NCI-H226 (cell line): ENCODE measurements around the gene SLC7A8.

Source experiments
- DNase-seq: peaks from one replicate; pipeline ENCODE4 v3.0.0-alpha.2; 2015

SLC7A8 gene

DNA sequence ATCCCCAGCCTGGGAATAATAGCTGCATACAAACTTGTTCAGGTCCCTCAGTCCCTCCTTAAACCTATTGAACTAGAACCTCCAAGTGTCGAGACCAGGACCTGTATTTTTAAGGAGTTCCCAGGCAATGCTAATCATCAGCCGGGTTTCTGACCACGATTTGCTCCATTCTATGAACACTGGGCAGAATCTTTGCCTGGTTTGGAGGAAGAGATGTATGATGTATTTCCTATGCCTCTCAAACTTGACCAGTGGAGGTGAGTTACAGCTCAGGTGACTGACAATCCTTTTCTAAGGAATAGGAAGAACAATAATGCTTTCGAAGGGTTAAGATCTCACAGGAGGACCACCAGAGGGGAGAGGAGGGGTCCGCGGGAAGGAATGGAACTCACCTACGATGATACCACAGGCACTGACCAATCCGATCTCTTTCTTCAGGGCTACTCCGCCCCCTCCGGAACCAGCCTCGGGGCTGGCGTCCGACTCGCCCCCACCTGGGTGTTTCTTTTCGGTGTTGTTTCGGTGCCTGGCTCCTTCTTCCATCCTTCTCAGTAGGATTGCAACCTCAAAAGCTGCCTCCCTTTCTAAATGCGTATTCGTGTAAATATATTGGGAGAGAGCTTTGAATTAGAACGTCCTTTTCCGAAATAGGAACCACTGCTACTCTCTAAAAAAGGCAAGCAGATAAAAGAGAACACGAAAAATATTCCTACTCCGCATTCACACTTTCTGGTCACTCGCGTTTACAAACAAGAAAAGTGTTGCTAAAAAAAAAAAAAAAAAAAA lies 895 bp downstream of the SLC7A8 start:
- DNase-seq, result no peak

DNA sequence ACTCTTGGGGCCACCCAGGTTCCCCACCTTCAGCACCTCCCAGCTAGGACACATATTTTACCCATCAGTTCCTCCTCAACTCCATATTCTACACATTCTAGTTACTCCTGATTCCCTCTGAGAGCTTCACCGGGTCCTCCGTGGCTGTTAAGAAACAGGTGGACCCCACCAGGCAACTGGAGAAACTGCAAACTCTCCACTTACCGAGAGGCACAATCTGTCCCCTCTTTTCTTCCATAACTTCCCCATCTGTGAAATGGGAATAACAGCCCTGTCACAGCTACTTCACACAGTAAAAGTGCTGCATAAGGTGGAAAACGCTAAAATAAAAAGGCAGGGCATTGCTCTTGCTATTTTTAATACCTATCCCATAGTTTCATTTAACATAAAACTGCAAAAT lies 1.5 kb downstream of the SLC7A8 start:
- DNase-seq, result no peak

DNA sequence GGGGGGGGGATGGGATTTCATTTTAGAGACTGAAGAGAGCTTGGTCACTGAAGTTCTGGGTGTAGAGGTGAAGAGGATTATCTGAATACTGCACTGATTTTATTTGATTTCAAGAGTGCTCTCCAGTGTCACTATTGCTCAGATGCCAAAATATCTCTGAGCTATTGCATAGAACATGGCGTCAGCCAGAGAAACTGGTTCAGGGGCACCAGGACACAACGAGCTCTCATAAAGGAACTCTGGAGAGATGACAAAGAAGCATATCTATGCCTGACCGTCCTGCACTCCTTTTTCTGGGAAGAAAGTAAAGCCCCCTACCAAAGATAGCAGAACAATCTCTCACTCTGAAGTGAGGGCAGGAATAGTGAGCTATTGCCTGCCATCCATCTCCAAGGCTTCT lies 2.0 kb downstream of the SLC7A8 start:
- no peak for DNase-seq

DNA sequence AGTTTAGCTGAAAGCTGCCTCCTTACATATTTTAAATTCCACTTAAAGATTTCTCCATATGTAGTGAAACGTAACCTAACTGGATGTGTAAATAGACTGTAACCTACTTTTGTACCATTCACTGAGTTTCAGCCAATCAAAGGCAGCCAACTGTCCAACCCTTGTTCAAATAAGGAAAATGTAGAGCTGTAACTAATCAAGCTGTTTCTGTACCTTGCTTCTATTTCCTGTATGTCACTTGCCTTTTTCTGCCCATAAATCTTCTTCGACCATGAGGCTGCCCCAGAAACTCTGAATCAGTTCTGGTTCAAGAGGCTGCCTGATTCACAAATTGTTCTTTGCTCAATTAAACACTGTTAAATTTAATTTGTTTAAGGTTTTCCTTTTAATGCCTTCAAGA lies 6.3 kb downstream of the SLC7A8 start:
- no peak for DNase-seq

DNA sequence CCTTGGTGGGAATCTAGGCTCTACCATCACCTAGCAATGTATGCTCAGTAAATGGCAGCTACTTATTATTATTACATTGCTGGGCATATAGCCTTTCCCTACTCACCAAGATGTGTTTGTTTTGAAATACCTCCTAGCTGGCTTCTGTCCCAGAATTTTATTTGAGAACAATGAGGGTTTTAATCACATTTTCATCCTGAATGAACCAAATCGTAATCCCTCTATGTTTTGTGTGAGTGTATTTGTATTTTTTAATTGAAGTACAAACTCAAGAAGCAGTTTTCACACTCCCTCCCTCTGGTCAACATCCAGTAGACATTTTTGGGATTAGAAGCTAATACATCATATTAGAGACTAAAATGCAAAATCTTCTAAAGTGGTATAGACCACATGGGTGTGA lies 7.6 kb downstream of the SLC7A8 start:
- DNase-seq, result no peak

DNA sequence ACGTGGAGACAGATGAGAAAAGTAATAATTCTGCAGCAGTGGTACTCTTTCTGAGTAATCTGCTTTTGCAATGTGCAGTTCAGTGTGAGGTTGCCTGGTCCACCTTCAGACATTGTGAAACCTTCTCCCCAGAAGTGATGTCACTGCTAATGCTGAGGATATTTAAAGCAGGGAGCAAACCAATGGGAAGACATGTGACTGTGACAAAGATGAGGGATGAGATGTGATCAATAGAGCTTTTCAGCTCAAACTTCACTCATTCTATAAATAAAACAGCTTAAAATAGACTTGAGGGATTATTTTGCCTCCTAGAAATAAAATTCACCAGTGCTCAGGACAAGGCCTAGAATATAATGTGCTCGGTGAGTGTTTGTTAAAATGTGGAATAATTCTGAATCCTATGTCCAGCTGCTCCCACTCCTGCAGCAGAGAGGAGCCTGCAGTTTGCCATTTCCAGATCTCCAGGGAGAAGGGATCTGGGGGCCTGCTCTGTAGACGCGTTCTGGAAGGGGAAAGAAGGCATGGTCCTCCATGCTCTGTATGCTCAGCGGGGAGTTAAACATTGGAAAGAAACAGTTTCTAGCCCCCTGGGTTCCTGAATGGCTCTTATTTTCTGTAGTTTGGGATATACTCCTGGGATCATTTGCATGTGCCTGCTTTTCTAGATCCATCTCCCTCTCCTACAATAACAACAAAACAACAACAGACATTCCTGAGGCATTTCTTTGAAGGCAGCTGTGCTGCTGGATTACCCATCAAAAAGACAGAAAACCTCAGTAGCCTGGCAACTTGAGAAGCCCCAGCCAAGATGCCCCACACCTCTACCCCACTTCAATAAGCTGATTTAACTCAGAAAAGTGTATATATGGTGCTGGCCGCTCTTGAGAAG lies 8.9 kb downstream of the SLC7A8 start:
- peak; percentile 42 for DNase-seq

DNA sequence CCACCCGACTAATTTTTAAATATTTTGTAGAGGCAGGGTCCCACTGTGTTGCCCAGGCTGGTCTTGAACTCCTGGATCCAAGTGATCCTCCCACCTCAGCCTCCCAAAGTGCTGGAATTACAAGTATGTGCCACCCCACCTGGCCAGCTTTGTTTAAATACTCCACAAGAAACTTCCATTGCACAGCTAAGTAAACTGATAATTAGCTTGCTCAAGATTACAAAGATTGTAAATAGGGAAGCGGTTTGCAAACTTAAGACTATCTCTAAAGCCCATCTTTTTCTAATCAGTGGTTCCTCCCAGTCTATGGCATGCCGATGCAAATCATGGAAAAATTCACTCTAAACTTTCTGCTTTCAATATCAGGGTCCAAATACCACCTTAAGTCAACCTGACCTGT lies 9.7 kb downstream of the SLC7A8 start:
- DNase-seq, result no peak

DNA sequence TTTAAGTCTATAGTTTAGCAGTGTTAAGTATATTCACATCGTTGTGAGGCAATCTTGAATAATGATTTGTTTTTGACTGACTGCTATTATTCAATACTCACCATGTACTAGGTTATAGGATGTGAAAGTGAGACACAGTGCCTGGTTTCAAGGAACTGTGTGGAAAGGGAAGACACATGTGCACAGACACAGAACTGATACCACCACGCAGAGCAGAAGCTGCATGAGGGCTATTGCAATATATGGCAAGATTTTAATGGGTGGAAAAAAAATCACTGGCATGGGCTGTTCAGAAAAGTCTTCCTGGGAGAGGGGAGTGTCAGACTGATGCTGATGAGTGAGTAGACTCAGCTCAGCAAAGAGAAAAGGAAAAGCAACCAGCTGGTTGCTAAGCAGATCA lies 10.4 kb downstream of the SLC7A8 start:
- DNase-seq, result no peak

DNA sequence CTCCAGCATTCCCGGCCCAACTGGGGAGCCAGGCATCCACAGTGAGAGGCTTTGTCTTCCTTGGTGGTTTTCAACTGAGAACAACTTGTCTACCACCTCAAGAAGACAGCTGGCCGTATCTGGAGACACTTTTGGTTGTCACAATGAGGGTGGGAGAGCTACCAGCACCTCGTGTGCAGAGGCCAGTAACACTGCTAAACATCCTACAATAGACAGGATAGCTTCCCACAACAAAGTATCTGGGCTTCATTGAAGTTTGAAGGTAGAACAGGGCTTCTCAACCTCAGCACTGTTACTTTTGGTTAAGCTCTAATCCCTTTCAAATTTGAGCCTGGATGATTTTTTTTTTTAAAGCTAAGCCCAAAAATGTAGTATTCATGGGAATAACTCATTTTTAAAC lies 10.9 kb downstream of the SLC7A8 start:
- no peak for DNase-seq

DNA sequence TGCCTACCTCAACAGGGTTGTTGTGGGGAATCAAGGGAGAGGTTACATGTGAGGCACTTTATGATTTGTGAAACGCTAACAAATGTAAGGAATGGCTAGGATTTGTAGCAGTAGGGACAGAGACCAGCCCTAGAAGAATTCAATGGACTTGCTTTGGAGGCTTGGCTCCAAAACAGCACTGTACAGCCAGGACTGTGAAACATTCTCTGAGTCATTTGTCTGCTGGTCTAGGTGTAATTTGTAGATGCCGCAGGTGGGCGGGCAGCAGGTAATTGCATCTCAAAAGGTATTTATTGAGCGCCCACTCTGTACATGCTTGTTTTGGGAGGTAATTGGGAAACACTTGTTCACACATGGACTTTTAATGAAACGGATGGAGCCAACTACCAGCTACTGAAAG lies 11.4 kb downstream of the SLC7A8 start:
- no peak for DNase-seq

DNA sequence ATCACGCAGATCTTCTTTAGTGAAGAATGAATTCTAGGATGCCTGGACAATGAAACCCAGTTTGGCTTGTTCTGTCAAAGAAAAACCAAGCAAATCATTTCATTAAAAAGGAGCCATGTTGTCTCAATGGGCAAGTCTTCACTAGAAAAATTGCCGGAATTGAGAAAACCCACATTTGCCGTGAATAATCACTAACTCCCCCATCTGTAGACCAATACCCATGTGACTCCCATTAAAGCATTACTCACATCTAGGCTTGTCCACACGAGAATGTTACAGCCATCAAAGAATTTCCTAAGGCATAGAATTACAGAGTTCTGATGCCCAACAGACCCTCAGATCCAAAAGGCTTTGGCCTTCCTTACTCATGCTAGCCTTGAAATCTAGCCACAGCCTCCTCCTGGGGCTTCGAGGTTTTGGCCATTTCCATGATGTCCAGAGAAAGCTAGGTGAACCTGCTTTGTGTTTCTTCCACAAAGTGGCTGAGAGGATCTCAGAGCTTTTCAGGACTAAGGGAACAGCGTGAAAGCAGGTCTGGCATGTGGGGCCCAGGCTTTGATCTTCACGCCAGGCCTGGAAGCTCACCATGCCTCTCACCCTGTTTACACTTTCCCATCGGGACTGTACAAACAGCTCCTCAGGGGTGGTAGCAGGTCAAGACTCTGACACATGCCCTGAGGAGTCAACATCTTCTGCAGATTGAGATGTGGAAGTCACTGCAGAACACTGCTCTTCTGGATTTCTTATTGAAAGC lies 12.1 kb downstream of the SLC7A8 start:
- DNase-seq, result no peak

DNA sequence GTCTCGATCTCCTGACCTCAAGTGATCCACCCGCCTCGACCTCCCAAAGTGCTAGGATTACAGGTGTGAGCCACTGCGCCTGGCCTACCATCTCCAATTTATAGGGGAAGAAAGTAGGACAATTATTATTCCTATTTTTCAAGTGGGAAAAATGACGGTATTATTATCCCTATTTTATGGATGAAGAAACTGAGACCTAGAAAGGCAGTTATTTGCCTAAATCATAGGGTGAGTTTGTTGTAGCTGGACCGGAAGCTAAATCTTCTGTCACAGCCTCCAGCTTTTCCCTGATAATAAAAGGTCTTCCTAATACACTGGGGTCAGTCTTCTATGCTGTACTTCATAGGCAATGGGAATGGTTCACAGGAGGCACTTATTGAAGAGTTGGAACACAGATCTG lies 13.8 kb downstream of the SLC7A8 start:
- DNase-seq, result no peak

DNA sequence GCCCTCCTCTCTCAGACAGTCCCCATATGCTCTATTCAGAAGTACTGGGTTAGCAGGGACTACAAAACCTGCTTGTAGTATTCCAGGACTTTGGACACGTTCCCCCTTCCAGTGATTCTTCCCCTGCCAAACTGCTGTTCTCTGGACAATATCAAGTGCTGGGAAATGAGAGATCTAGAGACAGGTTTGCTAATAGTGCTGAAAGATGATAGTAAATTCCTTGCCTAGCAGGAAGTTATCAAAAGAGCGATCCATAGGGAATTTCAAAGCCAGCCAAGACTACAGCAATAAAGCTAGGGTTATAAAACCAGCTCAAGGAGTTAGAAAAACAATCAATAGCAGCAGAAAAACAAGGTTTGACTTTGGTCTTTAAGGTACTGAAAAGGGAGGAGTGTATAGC lies 15.2 kb downstream of the SLC7A8 start:
- no peak for DNase-seq

DNA sequence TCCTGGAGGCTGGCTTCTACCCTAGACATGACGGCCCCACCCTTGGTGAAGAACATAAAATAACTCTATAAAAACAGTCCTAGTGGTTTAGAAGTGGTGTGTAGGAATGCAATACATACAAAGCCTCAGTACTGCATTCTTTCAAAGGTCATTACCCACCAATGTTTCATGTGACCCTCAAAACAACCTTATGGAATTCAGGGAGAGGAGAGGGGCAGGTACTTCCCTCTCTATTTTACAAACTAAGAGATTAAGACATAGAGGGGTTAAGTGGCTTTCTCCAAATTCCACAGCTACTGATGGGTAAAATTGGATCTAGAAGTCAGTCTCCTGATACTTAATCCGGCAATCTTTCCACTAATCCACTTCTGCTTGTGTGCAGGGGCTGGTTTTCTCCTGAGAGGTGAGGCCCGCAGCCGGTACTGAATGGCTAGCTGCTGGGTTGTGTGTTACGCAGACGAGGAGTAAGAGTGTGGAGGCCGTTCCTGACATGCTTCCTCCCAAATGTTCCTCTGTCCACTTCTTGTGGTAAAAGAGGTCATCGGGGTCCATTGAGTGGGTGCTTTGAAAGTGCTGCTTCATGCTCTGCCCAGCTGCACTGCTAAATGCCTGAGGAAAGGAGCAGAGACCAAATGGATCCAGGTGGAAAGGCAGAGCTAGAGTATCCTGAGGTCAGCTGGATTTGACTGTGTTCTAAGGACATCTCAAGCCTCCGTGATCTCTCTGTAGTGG lies 16.2 kb downstream of the SLC7A8 start:
- DNase-seq, result no peak

DNA sequence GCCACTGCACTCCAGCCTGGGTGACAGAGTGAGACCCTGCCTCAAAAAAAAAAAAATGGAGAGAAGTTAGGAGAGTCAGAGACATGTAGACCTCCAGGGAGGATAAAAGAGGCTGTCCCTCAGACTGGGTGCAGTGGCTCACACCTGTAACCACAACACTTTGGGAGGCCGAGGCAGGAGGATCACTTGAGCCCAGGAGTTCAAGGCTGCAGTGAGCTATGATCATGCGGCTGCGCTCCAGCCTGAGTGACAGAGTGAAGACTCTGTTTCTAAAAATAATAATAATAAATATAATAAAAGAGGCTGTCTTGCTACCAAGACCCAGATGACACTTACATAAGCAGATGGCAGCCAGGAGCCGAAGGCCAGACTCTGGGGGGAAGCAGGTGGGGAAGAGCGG lies 18.5 kb downstream of the SLC7A8 start:
- no peak for DNase-seq

DNA sequence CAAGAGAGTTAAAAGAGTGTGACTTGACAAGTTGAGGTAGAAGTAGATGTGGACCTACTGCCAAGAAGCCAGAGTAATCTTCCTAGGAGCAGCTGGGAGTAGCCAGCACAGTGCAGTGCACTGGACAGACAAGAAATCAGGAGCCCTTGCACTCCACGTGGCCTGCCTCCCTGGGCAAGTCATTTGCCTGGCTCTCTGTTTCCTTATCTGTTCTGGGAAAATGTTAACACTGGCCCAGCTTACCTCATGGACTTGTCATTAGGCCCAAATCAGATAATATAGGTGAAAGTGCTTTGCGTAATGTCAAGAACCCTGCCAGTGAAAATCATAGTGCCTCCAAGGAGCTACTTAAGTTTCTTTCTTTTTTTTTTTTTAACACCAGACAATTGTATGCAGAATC lies 19.2 kb downstream of the SLC7A8 start:
- DNase-seq, result peak; percentile 76

DNA sequence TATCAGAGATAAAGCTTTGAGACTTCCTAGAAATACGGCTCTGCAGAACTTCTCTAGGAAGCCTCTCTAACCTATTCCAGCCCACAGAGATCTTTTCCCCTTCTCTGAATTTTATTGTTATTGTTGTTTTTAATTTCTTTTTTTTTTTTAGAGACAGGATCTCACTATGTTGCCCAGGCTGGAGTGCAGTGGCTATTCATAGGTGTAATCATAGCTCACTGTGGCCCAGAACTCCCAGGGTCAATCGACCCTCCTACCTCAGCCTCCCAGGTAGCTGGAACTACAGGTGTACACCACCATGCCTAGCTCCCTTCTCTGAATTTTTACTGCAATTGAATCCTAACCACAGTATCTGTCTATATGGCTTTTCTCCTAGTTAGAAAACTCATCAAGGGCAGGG lies 19.6 kb downstream of the SLC7A8 start:
- DNase-seq, result no peak

DNA sequence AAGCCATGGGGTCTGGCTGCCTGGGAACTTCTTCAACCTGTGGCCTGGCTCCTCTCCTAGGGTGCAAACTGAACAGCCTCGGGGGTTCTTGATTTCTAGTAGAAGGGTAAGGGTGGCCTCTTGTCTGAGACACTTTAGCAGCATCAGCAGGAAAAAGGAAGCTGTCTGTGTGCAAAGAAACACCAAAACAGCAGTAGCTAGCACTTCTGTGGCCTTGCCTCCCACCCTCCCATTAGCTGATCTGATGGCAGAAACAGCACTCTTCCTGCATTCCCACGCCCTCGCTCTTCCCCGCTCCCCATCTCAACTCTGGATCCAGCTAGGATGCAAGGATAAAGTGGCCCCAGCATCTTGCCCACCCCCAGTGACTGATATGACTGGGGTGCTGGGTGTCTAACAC lies 20.7 kb downstream of the SLC7A8 start:
- no peak for DNase-seq

DNA sequence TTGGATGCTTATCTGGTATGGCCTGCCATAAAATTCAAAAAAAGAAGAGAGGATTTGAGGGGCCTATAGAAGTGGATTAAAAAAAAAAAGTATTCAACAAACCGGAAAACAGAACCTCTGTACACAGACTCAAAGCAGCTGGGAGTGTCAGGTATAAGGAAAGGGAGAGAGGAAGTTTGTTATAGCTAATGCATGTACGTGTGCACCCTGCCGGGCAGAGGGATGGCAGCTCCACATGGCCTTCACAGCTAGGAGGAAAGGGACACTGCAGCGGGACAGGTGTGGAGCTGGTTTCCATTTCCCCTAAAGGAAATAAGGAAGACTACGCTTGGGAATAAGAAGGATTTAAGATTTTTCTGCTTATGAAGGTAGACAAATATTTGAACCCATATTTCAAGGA lies 21.5 kb downstream of the SLC7A8 start:
- no peak for DNase-seq

DNA sequence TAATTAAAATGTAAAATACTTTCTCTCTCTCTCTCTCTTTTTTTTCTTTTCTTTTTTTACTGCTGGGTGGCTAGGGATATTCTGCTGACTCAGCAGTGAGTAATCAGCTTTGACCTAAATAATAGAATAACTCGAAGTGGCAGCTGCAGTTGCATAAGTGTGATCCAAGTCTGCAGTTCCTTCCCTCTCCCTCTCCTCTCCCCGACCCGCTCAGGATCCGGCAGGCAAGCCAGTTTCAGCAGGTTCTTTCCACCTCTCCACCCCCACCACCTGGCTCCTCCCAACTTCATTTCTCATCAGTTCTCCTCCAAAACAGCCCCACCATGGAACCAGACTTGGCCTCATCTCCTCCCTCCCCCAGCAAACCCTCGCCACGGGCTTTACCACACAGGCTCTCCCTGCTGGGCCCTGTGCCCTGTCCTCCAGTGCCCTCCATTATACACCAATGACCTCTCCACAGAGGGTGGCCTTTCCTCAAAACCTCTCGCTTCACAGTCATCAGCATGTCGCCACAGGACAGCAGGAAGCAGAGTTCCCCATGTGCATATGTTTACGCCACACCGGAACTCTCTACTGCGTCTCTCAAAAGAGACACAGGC lies 22.4 kb downstream of the SLC7A8 start:
- DNase-seq, result peak; percentile 74

DNA sequence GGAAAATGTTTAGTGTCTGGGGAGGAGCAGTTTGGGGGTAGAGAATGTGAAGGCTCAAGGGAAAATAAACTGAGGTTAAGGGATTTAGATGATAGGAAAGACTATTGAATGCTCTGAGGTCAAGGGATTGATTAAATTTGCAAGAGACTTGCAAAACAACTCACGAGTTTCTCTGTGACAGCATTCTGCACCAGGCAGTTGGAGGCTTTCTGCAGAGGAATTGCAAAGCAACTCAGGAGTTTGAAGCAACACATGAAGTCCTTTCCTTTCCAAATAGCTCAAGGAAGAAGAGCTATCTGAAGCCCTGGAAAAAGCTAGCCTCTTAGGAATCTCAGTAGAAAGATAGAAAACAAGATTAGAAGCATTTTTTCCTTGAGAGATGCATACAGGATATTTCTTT lies 23.9 kb downstream of the SLC7A8 start:
- DNase-seq, result no peak

DNA sequence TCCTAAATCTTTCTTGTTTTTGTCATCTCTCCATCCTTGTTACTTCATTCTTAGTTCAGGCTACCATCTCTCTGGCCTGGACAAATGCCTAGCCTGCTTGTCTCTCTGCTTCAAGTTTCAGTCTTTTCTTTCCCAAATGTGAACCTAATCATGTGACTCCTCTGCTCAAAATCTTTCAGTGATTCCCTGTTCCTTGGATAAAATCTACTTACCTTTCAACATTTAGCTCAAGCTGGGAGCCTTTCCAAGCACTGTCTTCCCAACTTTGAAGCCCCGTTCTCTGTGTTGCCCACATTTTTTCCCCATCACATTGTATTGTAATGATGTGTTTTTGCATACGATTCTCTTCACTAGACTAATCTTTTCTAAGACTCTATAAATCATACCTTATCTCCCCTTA lies 24.7 kb downstream of the SLC7A8 start:
- no peak for DNase-seq
